NCI-H1092 (cell line): ENCODE measurements around the gene TLK2.
"Not testable (repeated sequence)": the region's sequence is repeated elsewhere in the genome, so short reads cannot be mapped to it uniquely, and the experiment has no call there.

ENCODE experiments used
- DNase-seq: peaks from one replicate; lab custom pipeline; 2025; lab: John Stamatoyannopoulos, UW

Gene TLK2

GRCh38 chr17:62560971-62561370 lies 82.3 kb downstream of the TLK2 start:
- not testable (repeated sequence) for DNase-seq

DNA sequence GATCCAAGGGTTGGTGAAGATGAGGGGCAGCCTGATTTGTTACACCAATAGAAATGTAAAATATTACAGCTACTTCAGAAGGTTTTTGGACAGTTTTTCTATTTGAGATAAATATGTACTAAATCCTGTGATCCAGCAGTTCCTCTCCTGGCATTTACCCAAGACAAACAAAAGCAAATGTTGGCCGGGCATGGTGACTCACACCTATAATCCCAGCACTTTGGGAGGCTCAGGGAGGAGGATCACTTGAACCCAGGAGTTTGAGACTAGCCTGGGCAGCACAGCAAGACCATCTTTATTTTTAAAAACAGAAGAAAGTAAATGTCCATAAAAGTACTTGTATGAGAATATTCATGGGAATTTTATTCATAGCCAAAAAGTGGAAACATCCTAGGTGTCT lies 84.0 kb downstream of the TLK2 start:
- DNase-seq: no peak

DNA sequence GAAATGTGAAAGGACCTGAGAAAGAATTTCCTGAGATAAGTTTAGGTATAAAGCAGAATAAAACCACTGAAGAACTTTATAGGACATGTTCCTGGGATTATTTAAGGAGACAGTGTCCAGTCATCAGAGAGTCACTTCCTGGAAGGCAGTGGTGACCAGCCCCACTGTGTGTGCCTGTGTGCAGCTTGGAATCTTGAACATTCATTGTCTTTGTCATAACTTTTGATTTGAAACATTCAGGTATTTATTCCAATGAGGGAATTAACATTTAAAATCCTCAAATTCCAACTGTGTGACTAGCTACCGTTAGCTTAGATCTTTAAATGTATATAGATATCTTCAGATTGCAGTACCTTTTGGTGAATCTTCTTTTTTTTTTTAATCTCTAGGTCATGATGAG lies 87.2 kb downstream of the TLK2 start:
- no peak for DNase-seq

DNA sequence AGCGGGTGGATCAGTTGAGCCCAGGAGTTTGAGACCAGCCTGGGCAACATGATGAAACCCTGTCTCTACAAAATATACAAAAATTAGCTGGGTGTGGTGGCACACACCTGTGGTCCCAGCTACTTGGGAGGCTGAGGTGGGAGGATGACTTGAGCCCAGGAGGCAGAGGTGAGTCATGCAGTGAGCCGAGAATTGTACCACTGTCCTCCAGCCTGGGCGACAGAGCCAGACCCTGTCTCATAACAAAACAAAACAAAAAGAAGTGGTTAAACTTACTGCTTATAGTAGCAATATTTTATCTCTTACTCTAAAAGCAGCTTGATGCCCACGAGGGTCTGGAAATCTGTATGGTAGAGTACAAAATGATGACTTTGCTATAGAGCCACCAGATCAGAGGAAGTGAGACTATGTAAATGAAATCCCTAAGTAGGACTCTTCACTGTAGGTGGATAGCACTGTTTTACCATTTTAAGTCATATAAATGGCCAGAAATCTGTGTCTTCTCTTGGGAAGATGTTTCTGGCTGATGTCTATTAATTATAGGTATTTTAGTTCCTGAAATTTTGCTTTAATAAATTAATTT lies 88.5 kb downstream of the TLK2 start:
- DNase-seq: no peak

DNA sequence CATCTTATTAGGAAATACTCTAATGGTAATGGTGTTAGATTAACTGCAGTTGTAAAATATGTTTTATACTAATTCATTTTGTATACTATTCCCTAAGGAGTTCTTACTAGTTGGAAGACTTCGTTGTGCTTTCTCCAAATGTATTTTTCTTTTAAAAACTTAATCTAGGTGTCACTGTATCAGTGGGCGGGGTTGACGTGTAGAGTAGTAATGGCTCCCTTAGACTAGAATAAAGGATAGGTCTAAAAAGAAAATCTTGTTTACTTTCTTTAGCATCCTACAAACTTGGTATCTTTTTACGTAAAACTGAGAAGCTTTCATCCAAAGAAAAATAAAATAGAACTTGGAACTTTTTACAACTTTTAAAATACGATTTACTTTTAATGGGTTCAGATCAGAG lies 93.9 kb downstream of the TLK2 start:
- no peak for DNase-seq

- no peak for DNase-seq
Observed at GRCh38 chr17:62572888-62573401, 94.3 kb downstream of the TLK2 start.

DNA sequence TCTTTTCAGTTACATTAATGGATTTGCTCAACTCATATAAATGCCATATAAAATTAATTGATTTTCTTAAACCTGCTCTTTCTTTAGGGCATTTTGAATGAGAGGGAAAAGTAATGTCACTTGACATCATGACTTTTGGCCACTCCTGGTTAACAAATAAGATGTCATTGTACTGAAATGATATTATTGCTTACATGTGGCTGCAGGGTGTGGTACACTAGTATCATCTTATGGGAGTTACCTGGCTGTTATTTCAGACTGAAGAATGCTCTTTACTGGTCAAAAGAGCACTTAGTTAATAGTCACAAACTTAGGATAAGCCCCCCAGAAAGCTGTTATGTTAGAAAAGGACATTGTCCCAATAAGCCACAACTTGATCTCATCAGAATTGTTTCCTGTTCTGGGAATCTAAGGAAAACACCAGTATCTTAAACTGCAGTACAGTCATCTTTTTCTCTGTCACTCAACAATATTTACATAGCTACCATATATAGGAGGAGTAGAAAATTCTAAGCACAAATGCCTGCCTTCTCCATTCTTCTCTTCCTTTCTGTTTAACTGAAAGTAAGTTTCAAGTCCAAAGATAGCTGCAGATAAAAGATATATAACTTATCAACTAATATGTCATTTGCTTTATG lies 95.0 kb downstream of the TLK2 start:
- DNase-seq: no peak

- no peak for DNase-seq
Observed at GRCh38 chr17:62576382-62576781, 97.8 kb downstream of the TLK2 start.

DNA sequence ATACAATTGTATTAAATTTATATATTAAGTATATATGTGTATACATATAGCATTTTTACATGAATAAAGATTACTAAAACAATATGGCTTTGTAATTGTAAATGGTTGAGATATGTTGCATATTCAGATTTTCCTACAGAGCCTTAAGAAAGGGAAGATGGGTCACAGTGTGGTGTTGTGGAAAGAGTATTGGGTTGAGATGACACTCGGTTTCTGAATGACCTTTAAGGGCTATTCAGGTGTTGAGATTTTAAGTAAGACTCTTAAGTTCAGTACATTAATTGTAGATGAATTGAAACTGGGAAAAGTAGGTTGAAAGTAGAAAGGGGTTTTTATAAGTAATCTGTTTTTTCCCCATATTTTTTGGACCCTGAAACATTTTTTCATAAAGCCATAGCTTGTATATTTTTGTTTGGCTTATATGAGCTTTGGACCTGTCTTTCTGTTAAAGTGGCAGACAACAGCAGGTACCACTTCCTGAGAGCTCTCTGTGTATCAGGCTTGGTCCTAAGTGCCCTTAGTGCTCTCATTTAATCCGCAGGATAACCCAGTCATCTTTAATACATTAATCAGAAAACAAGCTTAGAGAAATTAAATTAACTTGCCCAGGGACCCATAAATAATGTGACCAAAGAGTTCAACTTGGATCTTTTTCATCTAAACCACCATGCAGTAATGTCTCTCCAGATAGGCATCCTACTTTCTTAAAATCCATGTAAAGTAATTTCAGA lies 100.3 kb downstream of the TLK2 start:
- DNase-seq: no peak

GRCh38 chr17:62580947-62581346 lies 102.3 kb downstream of the TLK2 start:
- no peak for DNase-seq

DNA sequence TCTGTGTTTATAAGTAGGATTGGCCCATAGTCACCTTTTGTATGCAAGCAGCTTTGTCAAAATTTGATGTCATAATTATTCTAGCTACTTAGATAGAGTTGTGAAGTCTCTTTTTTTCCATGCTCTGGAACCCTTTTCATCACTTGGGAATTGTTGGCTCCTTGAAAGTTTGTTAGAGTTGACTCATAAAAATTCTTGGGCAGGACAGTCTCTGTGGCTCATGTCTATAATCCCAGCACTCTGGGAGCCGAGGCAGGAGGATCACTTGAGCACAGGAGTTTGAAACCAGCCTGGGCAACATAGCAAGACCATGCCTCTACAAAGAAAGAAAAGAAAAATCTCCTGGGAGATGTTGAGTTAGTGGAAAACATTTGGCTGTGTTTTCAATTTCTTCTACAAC lies 103.1 kb downstream of the TLK2 start:
- DNase-seq: no peak

GRCh38 chr17:62587554-62587953 lies 108.9 kb downstream of the TLK2 start:
- DNase-seq: no peak

GRCh38 chr17:62588109-62588508 lies 109.5 kb downstream of the TLK2 start:
- DNase-seq: peak; percentile 4

GRCh38 chr17:62591333-62591732 lies 112.7 kb downstream of the TLK2 start:
- DNase-seq: no peak

DNA sequence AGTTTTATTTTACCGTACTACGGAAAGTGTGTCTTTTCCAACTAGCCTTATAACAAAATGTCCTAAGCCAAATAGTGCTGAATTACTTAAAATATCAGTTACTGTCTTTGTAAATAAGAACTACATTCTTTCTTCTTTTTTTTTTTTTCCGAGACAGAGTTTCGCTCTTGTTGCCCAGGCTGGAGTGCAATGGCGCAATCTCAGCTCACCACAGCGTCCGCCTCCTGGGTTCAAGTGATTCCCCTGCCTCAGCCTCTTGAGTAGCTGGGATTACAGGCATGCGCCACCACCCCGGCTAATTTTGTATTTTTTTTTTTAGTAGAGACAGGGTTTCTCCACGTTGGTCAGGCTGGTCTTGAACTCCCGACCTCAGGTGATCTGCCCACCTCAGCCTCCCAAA lies 113.2 kb downstream of the TLK2 start:
- not testable (repeated sequence) for DNase-seq

DNA sequence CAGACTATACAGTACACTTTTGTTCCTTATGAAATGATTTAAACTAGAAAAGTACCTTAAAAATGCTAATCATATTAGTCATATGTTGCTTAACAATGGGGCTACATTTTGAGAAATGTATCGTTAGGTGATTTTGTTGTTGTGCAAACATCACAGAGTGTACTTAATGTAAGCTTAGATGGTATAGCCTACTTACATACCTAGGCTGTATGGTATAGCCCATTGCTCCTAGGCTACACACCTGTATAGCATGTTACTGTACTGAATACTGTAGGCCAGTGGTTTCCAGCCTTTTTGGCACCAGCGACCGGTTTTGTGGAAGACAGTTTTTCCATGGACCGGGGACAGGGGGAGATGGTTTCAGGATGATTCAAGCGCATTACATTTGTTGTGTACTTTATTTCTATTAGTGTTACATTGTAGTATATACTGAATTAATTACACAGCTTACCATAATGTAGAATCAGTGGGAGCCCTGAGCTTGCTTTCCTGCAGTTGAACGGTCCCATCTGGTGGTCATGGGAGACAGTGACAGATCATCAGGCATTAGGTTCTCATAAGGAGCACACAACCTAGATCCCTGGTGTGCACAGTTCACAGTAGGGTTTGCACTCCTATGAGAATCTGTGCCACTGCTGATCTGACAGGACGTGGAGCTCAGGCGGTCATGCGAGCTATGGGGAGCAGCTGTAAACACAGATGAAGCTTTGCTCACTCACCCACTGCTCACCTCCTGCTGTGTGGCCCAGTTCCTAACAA lies 113.9 kb downstream of the TLK2 start:
- DNase-seq: no peak

- DNase-seq: no peak
Observed at GRCh38 chr17:62595484-62595883, 116.9 kb downstream of the TLK2 start.

DNA sequence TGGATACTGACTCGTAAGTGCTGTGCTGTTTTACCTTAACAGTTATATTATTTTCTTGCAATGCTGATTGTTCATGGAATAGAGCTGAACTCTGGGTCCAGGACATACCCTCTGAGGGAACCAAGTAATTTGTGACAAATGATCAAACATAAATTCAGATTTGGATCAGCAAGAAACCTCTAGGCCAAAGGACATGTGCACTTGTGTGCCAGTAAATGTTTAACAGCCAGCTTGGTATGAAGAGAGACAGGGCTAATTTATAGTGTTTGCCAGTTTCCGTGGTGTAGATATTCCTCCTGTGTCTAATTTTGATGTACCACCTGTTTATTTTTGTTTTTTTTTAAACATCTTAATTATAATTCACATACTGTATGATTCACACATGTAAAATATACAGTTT lies 118.0 kb downstream of the TLK2 start:
- no peak for DNase-seq

DNA sequence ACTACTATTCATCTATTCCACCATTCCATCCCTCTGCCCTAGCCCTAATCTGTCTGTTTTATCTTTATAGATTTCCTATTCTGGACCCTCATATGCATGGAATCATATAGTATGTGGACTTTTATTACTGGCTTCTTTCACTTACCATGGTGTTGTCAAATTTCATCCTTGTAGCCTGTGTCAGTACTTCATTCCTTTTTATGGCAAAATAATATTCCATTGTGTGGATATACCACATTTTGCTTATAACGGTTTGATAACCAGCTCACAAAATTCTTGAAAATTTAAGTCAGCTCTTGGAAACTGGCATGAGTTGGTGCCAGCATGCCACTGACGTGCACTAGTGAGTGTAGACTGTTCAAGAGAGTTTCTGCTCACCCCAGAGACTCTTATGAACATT lies 118.5 kb downstream of the TLK2 start:
- DNase-seq: no peak

DNA sequence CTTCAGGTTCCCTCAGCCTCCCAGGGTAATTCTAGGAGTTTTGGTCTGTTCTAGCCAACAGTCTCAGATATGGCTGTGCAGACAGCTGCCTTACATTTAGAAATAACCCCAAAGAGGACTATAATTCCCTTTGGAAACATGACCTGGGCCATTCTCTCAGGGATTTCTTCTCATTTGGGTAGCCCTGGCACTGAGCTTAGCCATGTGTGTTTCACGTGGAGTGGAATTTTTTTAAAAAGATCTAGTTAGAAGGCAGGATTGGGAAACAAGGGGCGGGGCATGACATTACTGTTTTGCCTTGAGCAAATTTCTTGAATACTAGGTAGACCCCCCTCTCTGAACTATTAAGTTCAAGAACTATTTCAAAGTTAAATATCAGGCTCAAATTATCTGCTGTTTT lies 119.3 kb downstream of the TLK2 start:
- no peak for DNase-seq

DNA sequence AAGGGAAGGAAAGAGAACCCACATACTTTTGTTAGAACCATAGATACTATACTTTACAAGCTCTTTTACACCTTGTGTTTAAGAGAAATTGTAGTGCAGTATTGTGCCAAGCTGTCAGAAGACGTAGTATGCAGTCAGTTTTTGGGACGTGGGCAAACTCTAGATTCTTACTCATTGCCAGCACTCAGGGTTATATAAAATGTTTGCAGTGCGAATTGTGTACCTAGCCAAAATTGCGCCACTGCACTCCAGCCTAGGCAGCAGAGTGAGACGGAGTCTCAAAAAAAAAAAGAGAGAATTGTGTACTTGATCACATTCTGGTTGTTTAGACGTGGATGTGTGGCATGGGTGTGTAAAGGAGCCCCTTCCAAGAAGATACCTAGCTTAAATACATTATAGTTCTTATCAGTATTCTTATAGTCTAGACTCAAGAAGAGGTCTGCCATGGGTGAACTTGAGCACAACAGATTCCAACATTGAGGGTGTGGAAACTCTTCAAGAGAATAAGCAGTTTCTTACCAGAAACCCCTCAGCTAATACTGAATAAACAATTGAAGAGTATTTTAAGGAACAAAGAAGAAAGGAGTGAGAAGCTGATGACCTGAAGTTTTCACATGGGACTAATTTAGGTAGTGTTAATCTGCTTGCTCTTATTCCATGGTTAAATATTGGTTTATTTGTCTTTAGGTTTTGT lies 121.5 kb downstream of the TLK2 start:
- DNase-seq: no peak

DNA sequence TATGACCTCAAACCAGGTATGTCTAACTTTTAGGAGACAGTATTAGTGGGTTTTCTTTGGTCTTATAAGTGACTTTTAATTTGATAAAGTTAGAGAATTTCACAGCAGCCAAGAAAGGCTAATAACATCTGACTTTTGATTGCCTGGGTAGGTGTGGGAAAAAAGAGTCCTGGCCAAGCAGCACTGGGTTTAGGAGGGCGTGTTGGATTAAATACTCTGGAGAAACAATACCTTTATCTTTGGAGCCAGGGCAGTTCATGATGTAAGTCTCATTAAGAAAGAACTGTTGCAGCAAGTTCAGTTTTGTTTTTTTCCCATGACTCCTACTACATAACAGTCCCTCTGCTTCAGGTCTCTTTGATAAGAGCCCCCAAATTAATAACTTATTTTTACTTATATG lies 122.2 kb downstream of the TLK2 start:
- DNase-seq: no peak
